Left renal cortex interstitium (tissue), 4 donors: ENCODE measurements around the gene RAB40C. TPM values are rescaled to one million over a fixed set of nuclear protein-coding genes. Genes with fewer than 3 reads are reported as not detected.

Experiments
- DNase-seq, 4 donors: peaks; one replicate each; pipeline ENCODE4 v3.0.0-alpha.2; 2013; ENCODE audit warnings: low read depth in 4 of 4, low spot score in 2 of 4, missing footprints in 1 of 4
- polyA plus RNA-seq, 4 donors: library from polyadenylated mRNA; unstranded; fragments of 120-200 nt; gene quantifications; one replicate each; pipeline ENCODE4 v1.2.1, GENCODE V29; 2013; ENCODE audit not compliant: insufficient read length in 4 of 4

RAB40C gene
- polyA plus RNA-seq, 4 donors, result 15.4 to 32.2 (median 24.8) TPM

- DNase-seq, result no peak
Measured at GRCh38 chr16:610513-611381, 20.9 kb downstream of the RAB40C start.

GRCh38 chr16:615122-615521 is 25.3 kb downstream of the RAB40C start:
- no peak for DNase-seq

GRCh38 chr16:616733-617586 is 27.1 kb downstream of the RAB40C start:
- no peak for DNase-seq

GRCh38 chr16:617855-618254 is 28.0 kb downstream of the RAB40C start:
- DNase-seq, result no peak

- no peak for DNase-seq
Measured at GRCh38 chr16:619476-620100, 29.7 kb downstream of the RAB40C start.

- DNase-seq, result no peak
Measured at GRCh38 chr16:620700-621525, 31.0 kb downstream of the RAB40C start.

GRCh38 chr16:621526-622105 is 31.8 kb downstream of the RAB40C start:
- no peak for DNase-seq

- DNase-seq, result no peak
Measured at GRCh38 chr16:622920-623280, 33.0 kb downstream of the RAB40C start.

GRCh38 chr16:624526-625070 is 34.7 kb downstream of the RAB40C start:
- no peak for DNase-seq

- DNase-seq, result no peak
Measured at GRCh38 chr16:625117-625976, 35.5 kb downstream of the RAB40C start.

- DNase-seq, result no peak
Measured at GRCh38 chr16:625977-626765, 36.3 kb downstream of the RAB40C start.

GRCh38 chr16:626787-627453 is 37.1 kb downstream of the RAB40C start:
- DNase-seq, result no peak

GRCh38 chr16:627454-628239 is 37.8 kb downstream of the RAB40C start:
- no peak for DNase-seq

GRCh38 chr16:628321-629061 is 38.6 kb downstream of the RAB40C start:
- no peak for DNase-seq

GRCh38 chr16:629185-629832 is 39.4 kb downstream of the RAB40C start:
- no peak for DNase-seq
